ENCODE results near the gene MOCOS.

DNA sequence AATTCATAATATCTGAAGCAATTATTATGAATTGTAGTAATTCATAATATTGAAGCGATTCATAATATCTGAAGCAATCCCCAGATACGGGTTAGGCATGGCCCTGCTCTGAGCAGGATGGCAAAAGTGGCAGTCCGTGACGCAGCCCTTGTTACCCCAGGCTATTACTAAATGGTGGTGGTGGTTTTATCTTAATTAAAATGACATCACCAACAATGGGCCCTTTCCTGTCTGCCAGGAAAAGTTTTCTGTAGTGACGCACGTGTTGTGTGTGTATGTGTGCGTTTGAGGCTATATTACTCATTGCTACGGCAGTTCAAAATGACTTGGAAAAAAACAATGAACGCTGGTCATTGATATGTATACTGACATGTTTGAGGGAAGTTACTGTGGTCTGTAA lies 10.6 kb upstream of the MOCOS start:
- TF ChIP-seq, protein P1, sequence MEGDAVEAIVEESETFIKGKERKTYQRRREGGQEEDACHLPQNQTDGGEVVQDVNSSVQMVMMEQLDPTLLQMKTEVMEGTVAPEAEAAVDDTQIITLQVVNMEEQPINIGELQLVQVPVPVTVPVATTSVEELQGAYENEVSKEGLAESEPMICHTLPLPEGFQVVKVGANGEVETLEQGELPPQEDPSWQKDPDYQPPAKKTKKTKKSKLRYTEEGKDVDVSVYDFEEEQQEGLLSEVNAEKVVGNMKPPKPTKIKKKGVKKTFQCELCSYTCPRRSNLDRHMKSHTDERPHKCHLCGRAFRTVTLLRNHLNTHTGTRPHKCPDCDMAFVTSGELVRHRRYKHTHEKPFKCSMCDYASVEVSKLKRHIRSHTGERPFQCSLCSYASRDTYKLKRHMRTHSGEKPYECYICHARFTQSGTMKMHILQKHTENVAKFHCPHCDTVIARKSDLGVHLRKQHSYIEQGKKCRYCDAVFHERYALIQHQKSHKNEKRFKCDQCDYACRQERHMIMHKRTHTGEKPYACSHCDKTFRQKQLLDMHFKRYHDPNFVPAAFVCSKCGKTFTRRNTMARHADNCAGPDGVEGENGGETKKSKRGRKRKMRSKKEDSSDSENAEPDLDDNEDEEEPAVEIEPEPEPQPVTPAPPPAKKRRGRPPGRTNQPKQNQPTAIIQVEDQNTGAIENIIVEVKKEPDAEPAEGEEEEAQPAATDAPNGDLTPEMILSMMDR (IDR thresholded peaks at IDR 0.05) = no peak
- no peak for TF ChIP-seq EP300 (IDR thresholded peaks at IDR 0.05)

Data from ovary (tissue), 3 donors.